Stimulated activated CD4-positive, alpha-beta T cell treated with anti-CD3 and anti-CD28 coated beads, Interleukin-2, amount 100 ng/mL, for 48 hours (primary cell): ENCODE results near the gene PRKCH.

Source experiments
- DNase-seq, 2 donors: peaks; one replicate each; pipeline ENCODE4 v3.0.0-alpha.2; 2020

The PRKCH gene

GRCh38 chr14:61559641-61560201 lies 238.3 kb downstream of the PRKCH start:
- no peak for DNase-seq

GRCh38 chr14:61560323-61560722 lies 238.9 kb downstream of the PRKCH start:
- no peak for DNase-seq

- no peak for DNase-seq
Measured at GRCh38 chr14:61561104-61561503, 239.7 kb downstream of the PRKCH start.

- DNase-seq = no peak
Measured at GRCh38 chr14:61561657-61562276, 240.4 kb downstream of the PRKCH start.

GRCh38 chr14:61562321-61563161 lies 241.2 kb downstream of the PRKCH start:
- DNase-seq = no peak

- DNase-seq = no peak
Measured at GRCh38 chr14:61563162-61563511, 241.8 kb downstream of the PRKCH start.

GRCh38 chr14:61563880-61564617 lies 242.7 kb downstream of the PRKCH start:
- DNase-seq = no peak

GRCh38 chr14:61564618-61565091 lies 243.3 kb downstream of the PRKCH start:
- no peak for DNase-seq

- DNase-seq = no peak
Measured at GRCh38 chr14:61565181-61565580, 243.8 kb downstream of the PRKCH start.

- no peak for DNase-seq
Measured at GRCh38 chr14:61565836-61566536, 244.6 kb downstream of the PRKCH start.

GRCh38 chr14:61566537-61567225 lies 245.3 kb downstream of the PRKCH start:
- no peak for DNase-seq

- DNase-seq = no peak
Measured at GRCh38 chr14:61567838-61568571, 246.6 kb downstream of the PRKCH start.

- DNase-seq = peak in 1 of 2 donors; percentile 42
Measured at GRCh38 chr14:61568572-61569011, 247.2 kb downstream of the PRKCH start.

GRCh38 chr14:61569308-61569707 lies 247.9 kb downstream of the PRKCH start:
- no peak for DNase-seq

GRCh38 chr14:61569812-61570548 lies 248.6 kb downstream of the PRKCH start:
- no peak for DNase-seq

GRCh38 chr14:61570549-61571290 lies 249.3 kb downstream of the PRKCH start:
- no peak for DNase-seq

- no peak for DNase-seq
Measured at GRCh38 chr14:61571917-61572316, 250.5 kb downstream of the PRKCH start.

- no peak for DNase-seq
Measured at GRCh38 chr14:61573321-61573720, 251.9 kb downstream of the PRKCH start.

- DNase-seq = no peak
Measured at GRCh38 chr14:61573748-61574513, 252.6 kb downstream of the PRKCH start.
